HUES64 (cell line): ENCODE data around the gene CACNA1A.
"Not testable (repeated sequence)": the region's sequence is repeated elsewhere in the genome, so short reads cannot be mapped to it uniquely, and the experiment has no call there.

Experiments used
- H3K27ac ChIP-seq: 2 replicates; pipeline ENCODE4 v1.7.0; 2013; ENCODE audit warnings: low read depth, low read length, inconsistent platforms
- H3K27me3 ChIP-seq: 2 replicates; pipeline ENCODE4 v1.6.1; 2013; ENCODE audit warnings: mild to moderate bottlenecking, low read length; ENCODE audit not compliant: insufficient read depth
- H3K36me3 ChIP-seq: 2 replicates; pipeline ENCODE4 v1.6.1; 2013; ENCODE audit warnings: mild to moderate bottlenecking, low read length; ENCODE audit not compliant: insufficient read depth
- H3K4me1 ChIP-seq: 2 replicates; pipeline ENCODE4 v1.6.1; 2013; ENCODE audit warnings: mild to moderate bottlenecking, low read length, moderate library complexity; ENCODE audit not compliant: insufficient read depth
- H3K4me3 ChIP-seq: 2 replicates; pipeline ENCODE4 v1.5.1; 2013; ENCODE audit warnings: mild to moderate bottlenecking, low read length, moderate library complexity
- H3K9ac ChIP-seq: 2 replicates; pipeline ENCODE4 v1.6.1; 2013; ENCODE audit warnings: mild to moderate bottlenecking, low read depth, low read length
- H3K9me3 ChIP-seq: 2 replicates; pipeline ENCODE4 v1.6.1; 2013; ENCODE audit warnings: low read depth, low read length; ENCODE audit not compliant: insufficient read depth
- WGBS: fragments of 150-250, 120-280 bp; methylation state at CpG from one replicate; pipeline ENCODE4 v1.1.7; 2013; ENCODE audit warnings: missing lambda C conversion rate; 5-methylcytosine and 5-hydroxymethylcytosine counted together

The CACNA1A gene

GRCh38 chr19:13277104-13277809 is 229.0 kb downstream of the CACNA1A start:
- Histone ChIP-seq H3K36me3 (peaks cover 20% of the 10 kb centered on the region), H3K9me3 (no peaks in the 10 kb centered on the region), H3K27ac (no peak overlapping the region), H3K4me3 (no peak overlapping the region), H3K4me1 (0 out of 2 replicates have a peak, but pooled peaks cover 7% of the 10 kb centered on the region), H3K9ac (no peak overlapping the region), H3K27me3 (no peaks in the 10 kb centered on the region)
- WGBS = 62% methylated on average over 17 of the region's 17 CpGs

DNA sequence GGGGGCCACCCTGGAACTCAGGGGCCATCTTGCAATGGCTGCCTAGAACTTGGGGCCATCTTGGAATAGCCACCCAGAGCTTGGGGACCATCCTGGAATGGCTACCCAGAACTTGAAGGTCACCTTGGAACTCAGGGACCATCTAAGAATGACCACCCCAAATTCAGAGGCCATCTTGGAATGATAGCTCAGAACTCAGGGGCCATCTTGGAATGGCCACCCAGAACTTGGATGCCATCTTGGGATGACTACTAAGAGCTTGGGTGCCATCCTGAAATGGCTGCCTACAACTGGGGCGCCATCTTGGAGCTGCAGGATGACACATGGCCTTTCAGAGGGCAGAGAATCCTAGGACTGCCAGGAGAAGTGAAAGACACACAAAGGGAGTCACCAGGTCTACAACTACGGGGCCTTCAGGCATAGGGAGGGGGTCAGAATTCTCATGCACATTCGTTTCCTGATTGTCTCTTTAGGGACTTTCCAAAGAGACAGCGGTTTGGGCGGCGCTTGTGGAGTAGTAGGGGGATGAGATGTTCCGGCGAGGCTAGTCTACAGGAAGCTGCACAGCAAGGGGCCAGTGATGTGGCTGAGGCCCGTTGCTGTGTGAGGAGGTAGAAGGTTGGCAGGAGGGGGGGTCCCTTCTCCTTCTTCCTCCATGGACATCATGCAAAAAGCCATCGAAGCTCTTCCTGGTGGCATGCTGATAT is 231.1 kb downstream of the CACNA1A start:
- Histone ChIP-seq H3K9me3 (peaks cover 9% of the 10 kb centered on the region; the same call in 1 of the 2 replicates), H3K27me3 (no peaks in the 10 kb centered on the region), H3K36me3 (peaks cover 28% of the 10 kb centered on the region), H3K9ac (no peak overlapping the region), H3K4me1 (no peaks in the 10 kb centered on the region), H3K27ac (no peak overlapping the region), H3K4me3 (no peak overlapping the region)
- 80% methylated on average over 10 of the region's 10 CpGs for WGBS

DNA sequence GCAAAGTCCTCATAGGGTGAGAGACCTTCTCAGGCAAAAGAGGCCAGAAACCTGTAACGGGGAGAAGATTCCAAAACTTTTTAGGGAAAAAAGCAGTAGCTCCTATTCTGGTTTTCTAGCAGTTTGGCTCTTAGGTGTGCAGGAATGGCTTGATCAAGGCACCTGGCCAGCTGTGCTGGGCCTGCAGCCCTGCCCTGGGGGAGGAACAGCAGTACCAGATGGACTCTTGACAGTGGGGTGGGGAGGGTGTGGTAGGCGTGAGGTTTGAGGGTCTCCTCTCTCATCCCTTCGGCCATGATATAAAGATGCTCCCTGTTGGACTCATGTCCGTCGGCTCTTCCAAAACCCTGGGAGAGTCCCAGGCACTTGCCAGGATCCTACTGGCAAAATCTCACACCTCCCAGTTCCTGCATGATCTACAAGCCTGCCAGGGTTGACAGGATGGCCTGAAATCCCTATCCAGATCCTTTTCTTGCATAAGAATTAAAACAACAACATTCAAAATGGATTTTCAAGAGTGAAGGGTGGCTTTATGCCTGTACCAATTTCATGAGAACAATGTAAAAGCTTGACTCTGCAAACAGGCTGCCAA is 235.7 kb downstream of the CACNA1A start:
- Histone ChIP-seq H3K9me3 (peaks cover 9% of the 10 kb centered on the region; the same call in 1 of the 2 replicates), H3K36me3 (peaks cover 24% of the 10 kb centered on the region), H3K9ac (no peak overlapping the region), H3K27me3 (no peaks in the 10 kb centered on the region), H3K4me3 (no peak overlapping the region), H3K4me1 (no peaks in the 10 kb centered on the region), H3K27ac (no peak overlapping the region)
- WGBS = 92% methylated on average over 5 of the region's 5 CpGs

DNA sequence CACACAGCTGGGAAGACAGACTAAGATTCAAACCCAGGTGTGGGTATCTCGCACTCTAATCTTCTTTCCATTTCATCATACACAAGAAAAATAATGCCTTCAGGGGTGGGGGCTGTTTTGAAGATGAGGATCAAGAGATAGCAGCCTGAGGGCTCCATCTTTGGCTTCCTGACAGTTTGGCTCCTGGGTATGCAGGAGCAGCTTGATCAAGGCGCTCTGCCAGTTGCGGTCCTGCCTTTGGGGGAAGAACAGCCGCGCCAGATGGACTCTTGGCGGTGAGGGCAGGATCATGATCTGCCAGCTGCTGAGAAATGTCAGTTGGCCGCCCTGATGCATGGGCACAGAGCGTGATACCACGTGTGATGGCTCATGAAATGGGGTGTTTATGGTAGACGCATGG is 236.9 kb downstream of the CACNA1A start:
- Histone ChIP-seq H3K9ac (no peak overlapping the region), H3K9me3 (peaks cover 9% of the 10 kb centered on the region; the same call in 1 of the 2 replicates), H3K27ac (no peak overlapping the region), H3K4me3 (no peak overlapping the region), H3K36me3 (peaks cover 12% of the 10 kb centered on the region; the same call in 1 of the 2 replicates), H3K4me1 (no peaks in the 10 kb centered on the region), H3K27me3 (no peaks in the 10 kb centered on the region)
- 93% methylated on average over 9 of the region's 10 CpGs for WGBS

GRCh38 chr19:13267889-13268288 is 238.4 kb downstream of the CACNA1A start:
- H3K4me1 ChIP-seq = no peaks in the 10 kb centered on the region
- no peaks in the 10 kb centered on the region for H3K27me3 ChIP-seq
- H3K9me3 ChIP-seq = peaks cover 9% of the 10 kb centered on the region; the same call in 1 of the 2 replicates
- no peak overlapping the region for H3K9ac ChIP-seq
- peaks cover 12% of the 10 kb centered on the region; the same call in 1 of the 2 replicates for H3K36me3 ChIP-seq
- 88% methylated on average over 4 of the region's 4 CpGs for WGBS
- H3K27ac ChIP-seq = no peak overlapping the region
- H3K4me3 ChIP-seq = no peak overlapping the region

GRCh38 chr19:13267131-13267530 is 239.1 kb downstream of the CACNA1A start:
- WGBS = 94% methylated on average over 15 of the region's 15 CpGs
- H3K4me3 ChIP-seq = no peak overlapping the region
- no peak overlapping the region for H3K27ac ChIP-seq
- no peak overlapping the region for H3K9ac ChIP-seq
- H3K36me3 ChIP-seq = peaks cover 10% of the 10 kb centered on the region; the same call in 1 of the 2 replicates
- no peaks in the 10 kb centered on the region for H3K4me1 ChIP-seq
- H3K27me3 ChIP-seq = no peaks in the 10 kb centered on the region
- H3K9me3 ChIP-seq = peaks cover 9% of the 10 kb centered on the region; the same call in 1 of the 2 replicates

DNA sequence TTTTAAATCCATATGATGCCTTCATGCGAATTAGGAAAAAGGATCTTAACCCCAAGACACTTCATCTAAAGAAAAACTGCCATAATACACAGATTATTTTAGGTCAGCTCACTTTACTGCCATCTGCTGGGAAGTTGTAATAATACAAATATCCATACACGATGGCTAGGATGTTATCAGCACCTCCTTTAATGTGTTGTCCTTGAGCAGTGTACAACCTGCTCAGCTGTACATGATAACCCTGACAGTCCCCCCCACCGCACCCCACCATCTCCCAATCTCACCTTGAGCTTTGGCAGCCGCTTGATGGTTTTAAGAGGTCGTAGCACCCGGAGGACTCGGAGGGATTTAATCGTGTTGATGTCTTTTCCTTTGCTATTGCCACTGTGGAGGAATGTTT is 243.8 kb downstream of the CACNA1A start:
- Histone ChIP-seq H3K4me3 (no peak overlapping the region), H3K9ac (no peak overlapping the region), H3K27ac (no peak overlapping the region), H3K9me3 (no peaks in the 10 kb centered on the region), H3K36me3 (peaks cover 9% of the 10 kb centered on the region; the same call in 1 of the 2 replicates), H3K27me3 (no peaks in the 10 kb centered on the region), H3K4me1 (no peaks in the 10 kb centered on the region)
- 72% methylated on average over 8 of the region's 8 CpGs for WGBS

DNA sequence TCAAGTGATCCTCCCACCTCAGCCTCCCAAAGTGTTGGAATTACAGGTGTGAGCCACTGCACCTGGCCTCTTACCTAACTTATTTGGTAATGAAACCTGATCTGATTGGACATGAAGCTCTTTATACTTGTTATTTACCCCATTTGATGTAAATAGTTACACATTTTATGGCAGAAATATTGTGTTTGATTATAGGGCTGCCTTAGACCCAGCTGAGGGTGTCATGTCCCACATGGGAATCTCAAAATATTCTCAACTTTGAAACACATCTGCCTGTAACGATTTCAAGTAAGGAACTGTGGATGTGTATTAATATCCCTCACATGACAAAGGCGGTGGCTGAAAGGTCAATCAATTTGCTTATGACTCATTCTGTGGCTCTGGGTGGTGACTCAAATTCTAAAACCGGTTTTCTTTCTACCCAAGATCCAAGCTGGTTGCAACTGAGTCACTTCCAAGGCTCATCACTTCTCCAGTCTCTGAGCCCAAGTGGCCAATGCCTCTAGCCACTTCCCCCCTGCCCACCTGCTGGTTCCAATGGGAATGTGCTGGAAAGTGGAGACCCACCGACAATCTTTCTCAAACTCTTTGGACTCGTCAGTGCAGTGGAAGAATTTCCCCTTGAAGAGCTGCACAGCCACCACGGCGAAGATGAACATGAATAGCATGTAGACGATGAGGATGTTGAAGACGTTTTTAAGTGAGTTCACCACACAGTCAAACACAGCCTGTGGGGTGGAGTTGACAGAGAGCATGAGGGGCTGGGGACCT is 245.2 kb downstream of the CACNA1A start:
- peaks cover 11% of the 10 kb centered on the region for H3K9me3 ChIP-seq
- H3K36me3 ChIP-seq = peaks cover 16% of the 10 kb centered on the region
- no peak overlapping the region for H3K27ac ChIP-seq
- H3K4me1 ChIP-seq = no peaks in the 10 kb centered on the region
- no peaks in the 10 kb centered on the region for H3K27me3 ChIP-seq
- no peak overlapping the region for H3K4me3 ChIP-seq
- WGBS = 83% methylated on average over 9 of the region's 9 CpGs
- no peak overlapping the region for H3K9ac ChIP-seq

DNA sequence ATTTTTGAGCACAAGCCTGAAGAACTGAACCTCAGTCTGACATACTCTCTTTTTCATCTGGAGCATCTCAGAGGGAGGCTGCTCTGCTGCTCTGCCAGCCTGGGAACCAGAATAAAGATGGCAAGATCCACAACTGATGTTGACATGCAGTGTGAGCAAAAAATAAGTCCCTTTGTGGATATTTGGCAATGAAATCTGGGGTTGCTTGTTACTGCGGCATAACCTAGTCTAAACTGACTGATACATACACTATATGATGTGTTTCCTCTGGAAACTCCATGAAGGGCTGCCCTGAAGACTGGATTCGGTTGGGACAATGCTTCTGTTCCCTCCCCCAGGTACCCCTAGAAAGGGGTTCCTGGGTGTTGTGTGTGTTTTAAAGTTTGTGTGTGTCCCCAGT is 249.4 kb downstream of the CACNA1A start:
- Histone ChIP-seq H3K4me1 (no peaks in the 10 kb centered on the region), H3K9ac (no peak overlapping the region), H3K9me3 (peaks cover 11% of the 10 kb centered on the region), H3K27ac (no peak overlapping the region), H3K4me3 (no peak overlapping the region), H3K36me3 (peaks cover 16% of the 10 kb centered on the region), H3K27me3 (no peaks in the 10 kb centered on the region)
- 94% methylated on average over 2 of the region's 2 CpGs for WGBS

DNA sequence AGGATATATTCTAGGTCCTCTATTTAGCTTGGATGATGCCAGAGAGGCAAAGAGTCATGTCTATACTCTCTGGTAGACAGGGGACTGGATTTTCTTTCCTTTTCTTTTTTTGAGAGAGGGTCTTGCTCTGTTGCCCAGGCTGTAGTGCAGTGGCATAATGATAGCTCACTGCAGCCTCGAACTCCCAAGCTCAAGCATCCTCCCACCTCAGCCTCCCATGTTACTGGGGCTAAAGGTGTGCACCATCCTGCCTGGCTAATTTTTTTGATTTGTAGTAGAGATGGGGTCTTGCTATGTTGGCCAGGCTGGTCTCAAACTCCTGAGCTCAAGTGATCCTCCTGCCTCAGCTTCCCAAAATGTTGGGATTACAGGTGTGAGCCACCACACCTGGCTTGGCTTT is 249.9 kb downstream of the CACNA1A start:
- 100% methylated on average over 1 of the region's 1 CpG for WGBS
- Histone ChIP-seq H3K9me3 (peaks cover 11% of the 10 kb centered on the region), H3K36me3 (peaks cover 16% of the 10 kb centered on the region)
- H3K27ac ChIP-seq, H3K4me3 ChIP-seq, H3K4me1 ChIP-seq, H3K9ac ChIP-seq, H3K27me3 ChIP-seq: not testable (repeated sequence)

DNA sequence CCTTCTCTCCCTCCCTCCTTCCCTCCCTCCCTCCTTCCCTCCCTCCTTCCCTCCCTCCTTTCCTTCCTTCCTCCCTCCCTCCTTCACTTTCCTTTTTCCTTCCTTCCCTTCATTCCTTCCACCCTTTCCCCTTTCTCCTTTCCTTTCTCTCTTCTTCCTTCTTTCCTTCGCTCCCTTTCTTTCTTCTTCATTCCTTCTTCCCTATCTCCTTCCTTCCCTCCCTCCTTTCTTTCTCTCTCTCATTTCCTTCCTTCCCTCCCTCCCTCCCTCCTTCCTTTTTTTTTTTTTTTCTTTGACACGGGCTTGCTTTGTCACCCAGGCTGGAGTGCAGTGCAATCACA is 250.6 kb downstream of the CACNA1A start:
- H3K27ac ChIP-seq = no peak overlapping the region
- no peak overlapping the region for H3K4me3 ChIP-seq
- no peak overlapping the region for H3K9ac ChIP-seq
- H3K27me3 ChIP-seq = no peaks in the 10 kb centered on the region
- peaks cover 16% of the 10 kb centered on the region for H3K36me3 ChIP-seq
- H3K9me3 ChIP-seq = peaks cover 11% of the 10 kb centered on the region
- WGBS = 81% methylated on average over 2 of the region's 2 CpGs
- H3K4me1 ChIP-seq = no peaks in the 10 kb centered on the region
